ENCODE data around the gene ARF4.

ARF4 gene

DNA sequence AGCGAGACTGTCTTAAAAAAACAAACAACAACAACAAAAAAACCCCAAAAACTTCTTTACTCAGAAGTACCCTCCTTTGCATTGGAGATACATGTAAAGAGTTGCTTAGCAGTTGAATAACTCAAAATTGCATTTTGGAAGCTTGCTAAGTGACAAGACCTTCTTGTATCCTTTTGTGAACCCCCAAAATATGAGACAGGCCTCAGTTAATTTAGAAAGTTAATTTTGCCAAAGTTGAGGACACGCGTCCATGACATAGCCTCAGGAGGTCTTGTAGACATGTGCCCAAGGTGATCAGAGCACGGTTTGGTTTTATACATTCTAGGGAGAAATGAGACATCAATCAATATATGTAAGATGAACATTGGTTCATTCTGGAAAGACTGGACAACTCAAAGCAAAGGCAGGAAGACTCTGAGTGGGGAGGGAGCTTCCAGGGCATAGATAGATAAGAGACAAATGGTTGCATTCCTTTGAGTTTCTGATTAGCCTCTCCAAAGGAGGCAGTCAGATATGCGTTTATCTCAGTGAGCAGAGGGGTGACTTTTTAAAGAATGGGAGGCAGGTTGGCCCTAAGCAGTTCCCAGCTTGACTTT, 1.7 kb upstream of the ARF4 start:
- DNase-seq (ENCODE audit: low read depth in 2 of 2), result no peak
- H3K4me3 ChIP-seq (replicated peaks in 1 of 2; ENCODE audit: low read depth in 2 of 2, low read length in 2 of 2), result peak overlapping the region; percentile 58 to 72
- TF ChIP-seq, protein P1, sequence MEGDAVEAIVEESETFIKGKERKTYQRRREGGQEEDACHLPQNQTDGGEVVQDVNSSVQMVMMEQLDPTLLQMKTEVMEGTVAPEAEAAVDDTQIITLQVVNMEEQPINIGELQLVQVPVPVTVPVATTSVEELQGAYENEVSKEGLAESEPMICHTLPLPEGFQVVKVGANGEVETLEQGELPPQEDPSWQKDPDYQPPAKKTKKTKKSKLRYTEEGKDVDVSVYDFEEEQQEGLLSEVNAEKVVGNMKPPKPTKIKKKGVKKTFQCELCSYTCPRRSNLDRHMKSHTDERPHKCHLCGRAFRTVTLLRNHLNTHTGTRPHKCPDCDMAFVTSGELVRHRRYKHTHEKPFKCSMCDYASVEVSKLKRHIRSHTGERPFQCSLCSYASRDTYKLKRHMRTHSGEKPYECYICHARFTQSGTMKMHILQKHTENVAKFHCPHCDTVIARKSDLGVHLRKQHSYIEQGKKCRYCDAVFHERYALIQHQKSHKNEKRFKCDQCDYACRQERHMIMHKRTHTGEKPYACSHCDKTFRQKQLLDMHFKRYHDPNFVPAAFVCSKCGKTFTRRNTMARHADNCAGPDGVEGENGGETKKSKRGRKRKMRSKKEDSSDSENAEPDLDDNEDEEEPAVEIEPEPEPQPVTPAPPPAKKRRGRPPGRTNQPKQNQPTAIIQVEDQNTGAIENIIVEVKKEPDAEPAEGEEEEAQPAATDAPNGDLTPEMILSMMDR (IDR thresholded peaks at IDR 0.05; ENCODE audit: low read depth, low read length), result no peak

- H3K4me3 ChIP-seq (replicated peaks in 1 of 2; ENCODE audit: low read depth in 2 of 2, low read length in 2 of 2), result peak overlapping the region; percentile 90 to 100
- peak; percentile 92 to 95 for DNase-seq (ENCODE audit: low read depth in 2 of 2)
- TF ChIP-seq, protein P1 (IDR thresholded peaks at IDR 0.05; ENCODE audit: low read depth, low read length), result no peak
Observed at GRCh38 chr3:57596495-57597126, 533 bp downstream of the ARF4 start.

DNA sequence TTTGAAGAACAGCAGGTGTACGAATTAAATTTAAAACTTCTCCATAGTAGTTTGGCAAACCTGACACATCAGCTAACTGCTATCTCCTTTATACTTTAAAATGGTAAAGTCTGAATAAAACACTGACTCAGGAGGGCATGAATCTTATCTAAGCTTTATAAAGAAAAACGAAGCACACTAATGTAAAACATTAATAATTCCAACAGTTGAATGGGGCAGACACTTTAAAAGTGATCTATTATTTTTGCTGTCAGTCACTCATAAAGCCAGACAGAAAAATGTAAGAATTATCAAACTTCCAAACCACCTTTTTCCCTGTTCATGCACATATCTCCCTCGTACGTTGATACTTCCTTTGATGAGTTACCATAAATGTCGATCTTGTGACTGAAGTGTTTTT, 2.6 kb downstream of the ARF4 start:
- peak overlapping the region; percentile 90 to 100 for H3K4me3 ChIP-seq (replicated peaks in 1 of 2; ENCODE audit: low read depth in 2 of 2, low read length in 2 of 2)
- no peak for DNase-seq (ENCODE audit: low read depth in 2 of 2)
- TF ChIP-seq, protein P1 (IDR thresholded peaks at IDR 0.05; ENCODE audit: low read depth, low read length), result no peak

- H3K4me3 ChIP-seq (replicated peaks in 1 of 2; ENCODE audit: low read depth in 2 of 2, low read length in 2 of 2), result peak overlapping the region in 1 of 2 donors; percentile 100
- TF ChIP-seq, protein P1 (IDR thresholded peaks at IDR 0.05; ENCODE audit: low read depth, low read length), result no peak
Observed at GRCh38 chr3:57594144-57594543, 3.0 kb downstream of the ARF4 start.

GRCh38 chr3:57592306-57592705, 4.8 kb downstream of the ARF4 start:
- H3K4me3 ChIP-seq (replicated peaks in 1 of 2; ENCODE audit: low read depth in 2 of 2, low read length in 2 of 2), result no peak overlapping the region
- no peak for DNase-seq (ENCODE audit: low read depth in 2 of 2)
- TF ChIP-seq, protein P1 (IDR thresholded peaks at IDR 0.05; ENCODE audit: low read depth, low read length), result no peak

More at GRCh38 chr3:57594144-57594543, 3.0 kb downstream of the ARF4 start:
- DNase-seq (ENCODE audit: low read depth in 2 of 2), result no peak

- TF ChIP-seq, protein P1 (IDR thresholded peaks at IDR 0.05; ENCODE audit: low read depth, low read length), result no peak
- no peak for DNase-seq (ENCODE audit: low read depth in 2 of 2)
- H3K4me3 ChIP-seq (replicated peaks in 1 of 2; ENCODE audit: low read depth in 2 of 2, low read length in 2 of 2), result no peak overlapping the region
Observed at GRCh38 chr3:57587905-57588304, 9.2 kb downstream of the ARF4 start.

All from cardiac fibroblast (primary cell).